B cell (primary cell): ENCODE results near the gene LRIF1. TPM values are rescaled to one million over a fixed set of nuclear protein-coding genes. Genes with fewer than 3 reads are reported as not detected.

Experiments
- ATAC-seq: fragments of 200-7000 bp; cut with Tn5 transposase; one replicate; pipeline ENCODE4 v1.10.0; 2021; ENCODE audit warnings: low read depth, mild to moderate bottlenecking, moderate number of reproducible peaks, moderate library complexity
- CTCF ChIA-PET: fragments of 350-600 bp; sonication (Branson Sonifier 250); formaldehyde crosslinking; loops from one replicate; lab custom pipeline; 2021; ENCODE audit warnings: antibody characterized with exemption, inconsistent platforms; lab: Charles Lee
- POLR2A ChIA-PET: fragments of 350-600 bp; sonication (Branson Sonifier 250); formaldehyde crosslinking; loops from one replicate; lab custom pipeline; 2021; ENCODE audit warnings: antibody characterized with exemption; lab: Charles Lee
- DNase-seq: peaks from one replicate; pipeline ENCODE4 v3.0.0; 2013
- H2AFZ ChIP-seq: 2 replicates; pipeline ENCODE4 v1.6.1; 2012; ENCODE audit warnings: mild to moderate bottlenecking, low read depth, low read length; ENCODE audit not compliant: insufficient read depth, poor library complexity, severe bottlenecking
- H3K27ac ChIP-seq, 2 donors: 1 replicate in 1 of 2; 2 replicates in 1 of 2; pipeline ENCODE4 v1.5.1; 2012 to 2013; ENCODE audit warnings: low read length in 2 of 2, mild to moderate bottlenecking in 2 of 2, moderate library complexity in 1 of 2
- H3K27me3 ChIP-seq, 4 experiments: fragments of 200-600 bp in 1 of 4; sonication (generic) in 1 of 4; replicated peaks in 1 of 4; 1 replicate in 2 of 4; 2 replicates in 2 of 4; pipeline versions ENCODE4 v1.6.1 to v1.7.0; 2013 to 2016; ENCODE audit warnings: low read length in 3 of 4, mild to moderate bottlenecking in 2 of 4, mixed read lengths in 1 of 4, moderate library complexity in 1 of 4; ENCODE audit not compliant: insufficient read depth in 4 of 4, control insufficient read depth in 3 of 4; ENCODE audit errors: control extremely low read depth in 1 of 4
- H3K36me3 ChIP-seq, 2 experiments: replicated peaks in 1 of 2; 1 replicate in 1 of 2; 2 replicates in 1 of 2; pipeline versions ENCODE4 v1.6.1 to v1.7.1; 2013; ENCODE audit warnings: low read length in 1 of 2; ENCODE audit not compliant: insufficient read depth in 2 of 2, control insufficient read depth in 1 of 2; ENCODE audit errors: control extremely low read depth in 1 of 2, extremely low read depth in 1 of 2
- H3K4me1 ChIP-seq, 2 donors: fragments of 200-600 bp in 1 of 2; sonication (generic) in 1 of 2; 1 replicate in 1 of 2; 2 replicates in 1 of 2; pipeline versions ENCODE4 v1.5.1 to v1.6.1; 2013 to 2017; ENCODE audit warnings: low read length in 2 of 2; ENCODE audit not compliant: control insufficient read depth in 2 of 2, insufficient read depth in 2 of 2
- H3K4me2 ChIP-seq: replicated peaks from 2 replicates; pipeline ENCODE3; 2012; ENCODE audit warnings: mild to moderate bottlenecking, low read depth, low read length; ENCODE audit not compliant: poor library complexity, severe bottlenecking
- H3K4me3 ChIP-seq, 5 experiments: fragments of 200-600 bp in 1 of 5; sonication (generic) in 1 of 5; 1 replicate in 3 of 5; 2 replicates in 2 of 5; pipeline versions ENCODE4 v1.5.1 to v1.7.0; 2011 to 2016; ENCODE audit warnings: low read length in 4 of 5, mild to moderate bottlenecking in 4 of 5, low read depth in 2 of 5, control low read depth in 1 of 5, moderate library complexity in 1 of 5; ENCODE audit not compliant: insufficient read depth in 1 of 5; ENCODE audit errors: control extremely low read depth in 1 of 5, extremely low read depth in 1 of 5
- H3K79me2 ChIP-seq: fragments of 200-600 bp; sonication (generic); one replicate; pipeline ENCODE4 v1.6.0; 2016; ENCODE audit warnings: low read length; ENCODE audit not compliant: control insufficient read depth, insufficient read depth
- H3K9ac ChIP-seq: fragments of 200-600 bp; sonication (generic); 2 replicates; pipeline ENCODE4 v1.6.1; 2017; ENCODE audit warnings: mild to moderate bottlenecking, low read length, moderate library complexity
- H3K9me3 ChIP-seq, 3 donors: one replicate each; pipeline versions ENCODE4 v1.6.1 to v1.7.1; 2013; ENCODE audit warnings: low read length in 2 of 3; ENCODE audit not compliant: control insufficient read depth in 2 of 3, insufficient read depth in 1 of 3; ENCODE audit errors: control extremely low read depth in 1 of 3
- H4K20me1 ChIP-seq: 2 replicates; pipeline ENCODE4 v1.6.0; 2012; ENCODE audit warnings: mild to moderate bottlenecking, low read length; ENCODE audit not compliant: insufficient read depth, control insufficient read depth, poor library complexity, severe bottlenecking
- H3K27ac Mint-ChIP-seq: one replicate; pipeline ENCODE4 v1.8.0; 2021; ENCODE audit warnings: mixed read lengths
- H3K27me3 Mint-ChIP-seq: one replicate; pipeline ENCODE4 v1.8.0; 2021; ENCODE audit warnings: mixed read lengths
- H3K4me1 Mint-ChIP-seq: one replicate; pipeline ENCODE4 v1.8.0; 2021; ENCODE audit warnings: mixed read lengths
- H3K4me3 Mint-ChIP-seq: one replicate; pipeline ENCODE4 v1.8.0; 2021; ENCODE audit warnings: mixed read lengths
- H3K9me3 Mint-ChIP-seq: one replicate; pipeline ENCODE4 v1.8.0; 2022; ENCODE audit warnings: mixed read lengths; ENCODE audit not compliant: insufficient read depth
- EZH2 ChIP-seq: IDR thresholded peaks from 2 replicates; pipeline ENCODE4 v1.6.1; 2012; ENCODE audit warnings: borderline replicate concordance, low read depth, mild to moderate bottlenecking, moderate library complexity, low read length; ENCODE audit not compliant: insufficient read depth, poor library complexity, severe bottlenecking
- WGBS: methylation state at CpG from one replicate; pipeline ENCODE4 v1.1.5; 2013; ENCODE audit warnings: missing lambda C conversion rate; ENCODE audit not compliant: insufficient coverage; 5-methylcytosine and 5-hydroxymethylcytosine counted together
- intact Hi-C: fragments of 100-400 bp; cut with micrococcal nuclease; formaldehyde crosslinking; loops from one replicate; pipeline ENCODE4 v1.10.0; 2022
- polyA plus RNA-seq: library from polyadenylated mRNA; depleted of rRNA; stranded (reverse); fragments of >200 nt; gene quantifications from 2 replicates; pipeline ENCODE4 v1.2.3, GENCODE V29; 2012
- total RNA-seq, 2 donors: library from RNA; stranded (reverse); fragments of 120-200 nt in 1 of 2; gene quantifications; 1 replicate in 1 of 2; 2 replicates in 1 of 2; pipeline versions ENCODE4 v1.2.3 to v1.2.4, GENCODE V29; 2013 to 2022
- TF ChIP-seq, protein P1 (sequence below): fragments of 200-600 bp; IDR thresholded peaks from one replicate; pipeline ENCODE4 v1.8.0; 2022; ENCODE audit warnings: antibody characterized with exemption, mild to moderate bottlenecking

The LRIF1 gene
- total and polyA plus RNA-seq, 2 donors (not counting 1 experiment from before 2014, with no cell fraction given): 5.3 to 26.5 TPM

- Histone ChIP-seq H3K4me3 (no peak overlapping the region), H4K20me1 (no peaks in the 10 kb centered on the region), H3K9me3 (peaks cover 7 to 10% (median 8%) of the 10 kb centered on the region in 3 donors), H3K27me3 (peaks cover 0 to 19% (median 12%) of the 10 kb centered on the region in 4 experiments), H2AFZ (no peak overlapping the region), H3K36me3 (no peaks in the 10 kb centered on the region), H3K4me2 (no peak overlapping the region), H3K9ac (no peak overlapping the region), H3K27ac (no peak overlapping the region), H3K4me1 (no peaks in the 10 kb centered on the region), H3K79me2 (no peaks in the 10 kb centered on the region)
- POLR2A ChIA-PET: no interaction called here
- Mint-ChIP-seq H3K27ac (no peak overlapping the region), H3K4me3 (no peak overlapping the region), H3K27me3 (peaks cover 55% of the 10 kb centered on the region), H3K9me3 (peaks cover 10% of the 10 kb centered on the region), H3K4me1 (no peaks in the 10 kb centered on the region)
- ATAC-seq (no peak), DNase-seq (no peak)
- intact Hi-C loops: no loop called here
- CTCF ChIA-PET: no interaction called here
- TF ChIP-seq EZH2: no peak
- TF ChIP-seq, protein P1, sequence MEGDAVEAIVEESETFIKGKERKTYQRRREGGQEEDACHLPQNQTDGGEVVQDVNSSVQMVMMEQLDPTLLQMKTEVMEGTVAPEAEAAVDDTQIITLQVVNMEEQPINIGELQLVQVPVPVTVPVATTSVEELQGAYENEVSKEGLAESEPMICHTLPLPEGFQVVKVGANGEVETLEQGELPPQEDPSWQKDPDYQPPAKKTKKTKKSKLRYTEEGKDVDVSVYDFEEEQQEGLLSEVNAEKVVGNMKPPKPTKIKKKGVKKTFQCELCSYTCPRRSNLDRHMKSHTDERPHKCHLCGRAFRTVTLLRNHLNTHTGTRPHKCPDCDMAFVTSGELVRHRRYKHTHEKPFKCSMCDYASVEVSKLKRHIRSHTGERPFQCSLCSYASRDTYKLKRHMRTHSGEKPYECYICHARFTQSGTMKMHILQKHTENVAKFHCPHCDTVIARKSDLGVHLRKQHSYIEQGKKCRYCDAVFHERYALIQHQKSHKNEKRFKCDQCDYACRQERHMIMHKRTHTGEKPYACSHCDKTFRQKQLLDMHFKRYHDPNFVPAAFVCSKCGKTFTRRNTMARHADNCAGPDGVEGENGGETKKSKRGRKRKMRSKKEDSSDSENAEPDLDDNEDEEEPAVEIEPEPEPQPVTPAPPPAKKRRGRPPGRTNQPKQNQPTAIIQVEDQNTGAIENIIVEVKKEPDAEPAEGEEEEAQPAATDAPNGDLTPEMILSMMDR: no peak
- no CpG with 5 or more reads among the region's 3 CpGs for WGBS
Observed at GRCh38 chr1:110976089-110976488, 12.4 kb upstream of the LRIF1 start.

DNA sequence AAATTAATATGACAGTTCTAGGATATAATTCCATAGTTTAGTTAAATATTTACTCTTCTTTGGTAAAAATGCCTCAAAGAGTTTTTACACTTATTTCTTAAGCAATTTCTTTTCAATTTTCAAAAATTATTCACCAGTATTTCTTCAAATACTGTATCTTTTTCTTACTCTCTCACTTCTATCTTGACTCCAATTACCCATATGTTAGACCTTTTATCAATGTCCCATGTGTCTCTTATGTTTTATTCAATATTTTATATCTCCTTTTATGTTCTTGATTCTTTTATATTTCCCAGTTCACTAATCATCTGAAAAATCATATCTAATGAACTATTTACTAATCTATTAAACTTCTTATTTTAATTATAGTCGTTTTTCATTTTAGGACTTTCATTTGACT is 11.5 kb upstream of the LRIF1 start:
- no peaks in the 10 kb centered on the region for H3K4me1 Mint-ChIP-seq
- Histone ChIP-seq H3K4me1 (no peaks in the 10 kb centered on the region), H3K4me2 (no peak overlapping the region), H3K36me3 (no peaks in the 10 kb centered on the region), H2AFZ (no peak overlapping the region), H3K79me2 (no peaks in the 10 kb centered on the region), H3K9ac (no peak overlapping the region), H3K27ac (no peak overlapping the region), H3K9me3 (peaks cover 7 to 10% (median 10%) of the 10 kb centered on the region in 3 donors), H3K27me3 (peaks cover 0 to 23% (median 17%) of the 10 kb centered on the region in 4 experiments), H3K4me3 (no peak overlapping the region), H4K20me1 (no peaks in the 10 kb centered on the region)
- no peak for TF ChIP-seq EZH2
- TF ChIP-seq, protein P1: no peak
- H3K9me3 Mint-ChIP-seq: peaks cover 8% of the 10 kb centered on the region
- WGBS: no CpG with 5 or more reads among the region's 1 CpG
- POLR2A ChIA-PET: no interaction called here
- H3K27ac Mint-ChIP-seq: no peak overlapping the region
- DNase-seq: no peak
- CTCF ChIA-PET: no interaction called here
- ATAC-seq: no peak
- H3K4me3 Mint-ChIP-seq: no peak overlapping the region
- peaks cover 57% of the 10 kb centered on the region for H3K27me3 Mint-ChIP-seq
- intact Hi-C loops: no loop called here
